Measurements from ENCODE around the gene KIF4A.

- TF ChIP-seq CTCF (IDR thresholded peaks at IDR 0.05) (no peak), POLR2A (IDR thresholded peaks at IDR 0.05) (no peak)
Measured at GRCh38 chrX:70421618-70422017, 131.7 kb downstream of the KIF4A start.
